HepG2 (cell line): ENCODE measurements around the gene DPH6. TPM values are rescaled to one million over a fixed set of nuclear protein-coding genes. Genes with fewer than 3 reads are reported as not detected.

ENCODE experiments used
- ATAC-seq: fragments of 200-7000 bp; cut with Tn5 transposase; 3 replicates; pipeline ENCODE4 v1.9.1; 2020; ENCODE audit warnings: mild to moderate bottlenecking, moderate library complexity
- BruUV-seq: library from RNA; stranded (reverse); fragments of 400-500 nt; replicated peaks from 2 replicates; lab custom pipeline; 2021; lab: Mats Ljungman, UMichigan
- CTCF ChIA-PET: fragments of 300-600 bp; formaldehyde crosslinking; extraction: SDS; loops from one replicate; lab custom pipeline; 2021; ENCODE audit warnings: low total read pairs, inconsistent platforms, low intra/inter-chr PET ratio; lab: Yijun Ruan, JAX
- POLR2A ChIA-PET: fragments of 350-600 bp; sonication (Branson Sonifier 250); formaldehyde crosslinking; loops from one replicate; lab custom pipeline; 2020; ENCODE audit warnings: antibody characterized with exemption, inconsistent platforms; lab: Yijun Ruan, JAX
- DNase-seq: peaks from one replicate; pipeline ENCODE4 v3.0.0-alpha.2; 2015; ENCODE audit warnings: low spot score
- FAIRE-seq: peaks from 3 replicates; lab custom pipeline; 2011; peaks lifted over from hg19 to GRCh38; lab: Jason Lieb, UNC
- H2AFZ ChIP-seq: one replicate; pipeline ENCODE4 v1.6.1; 2011; ENCODE audit warnings: low read length, inconsistent platforms
- H3K27ac ChIP-seq: fragments of 300-600 bp; 3 replicates; pipeline ENCODE4 v1.8.0; 2011; ENCODE audit warnings: mixed run types, mild to moderate bottlenecking, mixed read lengths, low read length, inconsistent platforms; ENCODE audit not compliant: insufficient read depth; ENCODE audit errors: extremely low read length
- H3K27me3 ChIP-seq, 2 experiments: fragments of 200-600 bp in 1 of 2; 2 replicates in 1 of 2; 3 replicates in 1 of 2; pipeline versions ENCODE4 v1.6.0 to v1.8.0; 2011; ENCODE audit warnings: low read length in 2 of 2, mild to moderate bottlenecking in 2 of 2, moderate library complexity in 2 of 2, inconsistent platforms in 1 of 2; ENCODE audit not compliant: insufficient read depth in 2 of 2, control insufficient read depth in 1 of 2
- H3K36me3 ChIP-seq, 2 experiments: fragments of 200-600 bp in 1 of 2; replicated peaks in 1 of 2; 2 replicates in 1 of 2; 3 replicates in 1 of 2; pipeline versions ENCODE4 v1.5.1 to v1.8.0; 2011; ENCODE audit warnings: low read length in 2 of 2, inconsistent platforms in 1 of 2; ENCODE audit not compliant: insufficient read depth in 2 of 2, control insufficient read depth in 1 of 2
- H3K4me1 ChIP-seq: 2 replicates; pipeline ENCODE4 v1.5.1; 2012; ENCODE audit warnings: low read length, inconsistent platforms; ENCODE audit not compliant: insufficient read depth
- H3K4me2 ChIP-seq: 2 replicates; pipeline ENCODE4 v1.6.0; 2011; ENCODE audit warnings: low read depth, low read length, inconsistent platforms
- H3K4me3 ChIP-seq, 3 experiments: fragments of 200-600 bp in 1 of 3; sonication (generic), shearing (Covaris generic) in 1 of 3; replicated peaks in 1 of 3; 2 replicates each; pipeline ENCODE4 v1.5.1; 2011 to 2016; ENCODE audit warnings: low read length in 3 of 3, inconsistent platforms in 2 of 3, low read depth in 2 of 3, mild to moderate bottlenecking in 2 of 3, control low read depth in 1 of 3, mixed read lengths in 1 of 3; ENCODE audit not compliant: insufficient read depth in 1 of 3
- H3K79me2 ChIP-seq: one replicate; pipeline ENCODE4 v1.6.1; 2011; ENCODE audit warnings: low read length, inconsistent platforms; ENCODE audit not compliant: insufficient read depth
- H3K9ac ChIP-seq: 2 replicates; pipeline ENCODE4 v1.6.0; 2011; ENCODE audit warnings: mild to moderate bottlenecking, low read depth, low read length, inconsistent platforms; ENCODE audit not compliant: insufficient read depth
- H3K9me3 ChIP-seq: 2 replicates; pipeline ENCODE4 v1.5.1; 2012; ENCODE audit warnings: mild to moderate bottlenecking, low read length
- H4K20me1 ChIP-seq: 2 replicates; pipeline ENCODE4 v1.6.0; 2011; ENCODE audit warnings: inconsistent platforms, mild to moderate bottlenecking, low read length, moderate library complexity; ENCODE audit not compliant: insufficient read depth
- ATRX ChIP-seq: sonication (generic); formaldehyde crosslinking; IDR thresholded peaks from 2 replicates; pipeline ENCODE4 v1.4.0; 2020; ENCODE audit warnings: missing genetic modification reagents, borderline replicate concordance
- MTA3 ChIP-seq: sonication (generic); formaldehyde crosslinking; IDR thresholded peaks from 2 replicates; pipeline ENCODE4 v1.4.0; 2020; ENCODE audit warnings: missing genetic modification reagents
- NFIB ChIP-seq: sonication (generic); formaldehyde crosslinking; IDR thresholded peaks from 2 replicates; pipeline ENCODE4 v1.9.0; 2021; ENCODE audit warnings: missing genetic modification reagents, mild to moderate bottlenecking, borderline replicate concordance
- NFKBIZ ChIP-seq: IDR thresholded peaks from 2 replicates; pipeline ENCODE4 v1.6.1; 2018; ENCODE audit warnings: missing genetic modification reagents, missing compliant biosample characterization
- PLRG1 ChIP-seq: fragments of 450-650 bp; conservative IDR thresholded peaks from 2 replicates; pipeline ENCODE4 v1.6.1; 2016
- POLR2AphosphoS2 ChIP-seq: IDR thresholded peaks from 2 replicates; pipeline ENCODE4 v1.6.1; 2011; ENCODE audit warnings: low read depth, low read length, improper control_type of control experiment
- RBM39 ChIP-seq: fragments of 200-400 bp; formaldehyde crosslinking; IDR thresholded peaks from one replicate; pipeline ENCODE4 v1.6.1; 2018; ENCODE audit warnings: antibody characterized with exemption, mild to moderate bottlenecking, low read depth, low read length; ENCODE audit not compliant: poor library complexity, severe bottlenecking
- RELA ChIP-seq: sonication (generic); formaldehyde crosslinking; IDR thresholded peaks from 2 replicates; pipeline ENCODE4 v1.4.0; 2020; ENCODE audit warnings: missing genetic modification reagents
- SRY ChIP-seq: sonication (generic); formaldehyde crosslinking; IDR thresholded peaks from 2 replicates; pipeline ENCODE4 v1.8.0; 2022; ENCODE audit warnings: mild to moderate bottlenecking, missing genetic modification reagents
- ZNF205 ChIP-seq: IDR thresholded peaks from 2 replicates; pipeline ENCODE4 v1.6.1; 2018; ENCODE audit warnings: missing biosample characterization, missing genetic modification reagents
- ZNF251 ChIP-seq: sonication (generic); formaldehyde crosslinking; IDR thresholded peaks from 2 replicates; pipeline ENCODE4 v1.9.0; 2021; ENCODE audit warnings: mild to moderate bottlenecking, missing genetic modification reagents
- ZNF484 ChIP-seq: sonication (generic); formaldehyde crosslinking; IDR thresholded peaks from 2 replicates; pipeline ENCODE4 v1.5.1; 2020; ENCODE audit warnings: mild to moderate bottlenecking, low read depth, missing genetic modification reagents, borderline replicate concordance
- ZNF703 ChIP-seq: sonication (generic); formaldehyde crosslinking; IDR thresholded peaks from 2 replicates; pipeline ENCODE4 v1.5.1; 2020; ENCODE audit warnings: missing genetic modification reagents, mild to moderate bottlenecking, moderate library complexity, borderline replicate concordance
- ZNF75D ChIP-seq: sonication (generic); formaldehyde crosslinking; IDR thresholded peaks from 2 replicates; pipeline ENCODE4 v1.8.1; 2023; ENCODE audit warnings: missing genetic modification reagents, mild to moderate bottlenecking, borderline replicate concordance
- WGBS: methylation state at CpG from one replicate; pipeline ENCODE4 v1.1.6; 2017; ENCODE audit warnings: low lambda C conversion rate; 5-methylcytosine and 5-hydroxymethylcytosine counted together
- in situ Hi-C: cut with HindIII; loops from 2 replicates; pipeline ENCODE4 v1.10.0; 2017; ENCODE audit warnings: low pct_unique_long_range_greater_than_20kb; ENCODE audit not compliant: extremely low pct_ligation_motif_present
- intact Hi-C: fragments of 100-400 bp; cut with micrococcal nuclease; formaldehyde crosslinking; loops from one replicate; pipeline ENCODE4 v1.10.0; 2022; ENCODE audit not compliant: unreplicated experiment
- polyA plus RNA-seq, 8 experiments: library from polyadenylated mRNA; depleted of rRNA in 3 of 8; stranded (reverse) in 7 of 8; unstranded in 1 of 8; fragments of >200 nt; fragmentation: Illumina TruSeq in 4 of 8; extraction: Trizol in 4 of 8; gene quantifications; 2 replicates each; pipeline versions ENCODE4 v1.2.1 to v1.2.3, GENCODE V29; 2011 to 2016; ENCODE audit warnings: low read depth in 4 of 8, missing spikeins in 1 of 8, mixed read lengths in 1 of 8; ENCODE audit not compliant: insufficient read depth in 1 of 8
- total RNA-seq, 5 experiments: library from RNA; depleted of rRNA; stranded (reverse); fragments of >200 nt; fragmentation: Illumina TruSeq; extraction: Trizol; gene quantifications; 2 replicates each; pipeline ENCODE4 v1.2.3, GENCODE V29; 2016; ENCODE audit warnings: low read depth in 1 of 5
- TF ChIP-seq, protein P1 (sequence below): conservative IDR thresholded peaks from 2 replicates; pipeline ENCODE4 v1.6.1; 2018; ENCODE audit warnings: missing genetic modification reagents
- TF ChIP-seq, protein P2 (sequence below), 2 experiments: sonication (generic) in 1 of 2; formaldehyde crosslinking in 1 of 2; IDR thresholded peaks; 2 replicates each; pipeline versions ENCODE4 v1.4.0 to v1.6.1; 2018 to 2020; ENCODE audit warnings: missing genetic modification reagents in 2 of 2, borderline replicate concordance in 1 of 2, low read depth in 1 of 2, mild to moderate bottlenecking in 1 of 2, missing biosample characterization in 1 of 2

DPH6 gene
- total and polyA plus RNA-seq, 2 of the 13 experiments (the other 11 are each of a cell fraction or from before 2014, with no cell fraction given), result 10.2 to 25.8 TPM

DNA sequence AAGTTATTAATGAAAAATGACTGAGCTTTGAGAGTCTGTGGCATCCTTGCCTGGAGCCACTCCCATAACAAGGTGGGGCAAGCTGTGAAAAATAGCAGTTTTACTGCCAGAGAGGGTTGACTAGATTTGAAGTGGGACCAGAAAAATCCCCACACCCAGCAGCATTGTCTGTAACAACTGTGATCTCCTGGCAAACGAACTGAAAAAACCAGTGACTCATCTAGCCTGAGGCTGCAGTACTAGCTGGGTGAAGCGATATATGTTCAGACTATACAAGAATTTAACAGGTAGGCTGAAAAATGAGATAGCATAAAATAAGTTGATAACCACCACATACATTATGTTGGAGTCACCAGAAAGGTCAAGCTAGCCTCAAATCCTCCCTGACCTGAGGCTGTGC is 64.0 kb downstream of the DPH6 start:
- H3K4me2 ChIP-seq, result no peak overlapping the region
- H3K27ac ChIP-seq, result no peak overlapping the region
- H3K79me2 ChIP-seq, result no peaks in the 10 kb centered on the region
- BruUV-seq, result no TSS peak
- WGBS, result 78% methylated on average over 2 of the region's 2 CpGs
- ATAC-seq, result no peak
- H4K20me1 ChIP-seq, result no peaks in the 10 kb centered on the region
- H2AFZ ChIP-seq, result no peak overlapping the region
- no peaks in the 10 kb centered on the region for H3K36me3 ChIP-seq
- peaks cover 6% of the 10 kb centered on the region; the same call in 1 of the 2 replicates for H3K4me1 ChIP-seq
- intact Hi-C loops (no loop called here), in situ Hi-C loops (no loop called here)
- POLR2A ChIA-PET, result no interaction called here
- peaks cover 15% of the 10 kb centered on the region for H3K9me3 ChIP-seq
- FAIRE-seq, result no peak
- DNase-seq, result no peak
- H3K27me3 ChIP-seq, result no peaks in the 10 kb centered on the region
- no peak overlapping the region for H3K9ac ChIP-seq
- no peak overlapping the region for H3K4me3 ChIP-seq
- TF ChIP-seq ZNF251 (CRISPR knock-in tag) (no peak), PLRG1 (no peak), ZNF205 (no peak), NFKBIZ (CRISPR knock-in tag) (no peak), NFIB (no peak), SRY (CRISPR knock-in tag) (no peak), ZNF703 (CRISPR knock-in tag) (no peak), ATRX (CRISPR knock-in tag) (no peak)
- TF ChIP-seq, protein P1, sequence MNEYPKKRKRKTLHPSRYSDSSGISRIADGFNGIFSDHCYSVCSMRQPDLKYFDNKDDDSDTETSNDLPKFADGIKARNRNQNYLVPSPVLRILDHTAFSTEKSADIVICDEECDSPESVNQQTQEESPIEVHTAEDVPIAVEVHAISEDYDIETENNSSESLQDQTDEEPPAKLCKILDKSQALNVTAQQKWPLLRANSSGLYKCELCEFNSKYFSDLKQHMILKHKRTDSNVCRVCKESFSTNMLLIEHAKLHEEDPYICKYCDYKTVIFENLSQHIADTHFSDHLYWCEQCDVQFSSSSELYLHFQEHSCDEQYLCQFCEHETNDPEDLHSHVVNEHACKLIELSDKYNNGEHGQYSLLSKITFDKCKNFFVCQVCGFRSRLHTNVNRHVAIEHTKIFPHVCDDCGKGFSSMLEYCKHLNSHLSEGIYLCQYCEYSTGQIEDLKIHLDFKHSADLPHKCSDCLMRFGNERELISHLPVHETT (CRISPR knock-in tag), result no peak
- TF ChIP-seq, all 625 proteins: peak for 0
- CTCF ChIA-PET, result no interaction called here

DNA sequence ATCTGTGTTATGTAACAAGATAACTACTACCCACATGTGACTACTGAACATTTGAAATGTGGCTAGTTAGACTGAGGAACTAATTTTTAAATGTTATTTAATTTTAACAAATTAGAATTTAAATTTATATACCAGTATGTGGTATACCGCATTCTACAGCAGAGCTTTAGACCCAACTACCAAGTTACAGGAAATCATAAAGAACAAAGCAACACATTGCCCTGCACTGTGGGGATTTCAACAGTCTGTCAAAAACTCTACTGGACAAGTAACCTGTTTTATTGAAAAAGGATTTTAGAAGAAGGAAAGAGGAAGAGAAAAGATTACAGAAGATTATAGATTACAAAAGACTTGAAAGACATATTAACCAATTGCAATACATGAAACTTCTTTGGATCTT is 64.9 kb downstream of the DPH6 start:
- peaks cover 5% of the 10 kb centered on the region; the same call in 1 of the 2 replicates for H3K9me3 ChIP-seq
- no TSS peak for BruUV-seq
- H3K4me1 ChIP-seq, result peaks cover 6% of the 10 kb centered on the region; the same call in 1 of the 2 replicates
- WGBS, result 92% methylated on average over 1 of the region's 1 CpG
- ATAC-seq (no peak), FAIRE-seq (no peak), DNase-seq (no peak)
- H4K20me1 ChIP-seq, result no peaks in the 10 kb centered on the region
- no peak overlapping the region for H3K4me3 ChIP-seq
- CTCF ChIA-PET, result no interaction called here
- no peaks in the 10 kb centered on the region for H3K36me3 ChIP-seq
- no peak overlapping the region for H2AFZ ChIP-seq
- intact Hi-C loops (no loop called here), in situ Hi-C loops (no loop called here)
- no peak overlapping the region for H3K27ac ChIP-seq
- POLR2A ChIA-PET, result no interaction called here
- TF ChIP-seq RBM39 (no peak), ZNF75D (no peak), ZNF484 (CRISPR knock-in tag) (no peak), MTA3 (CRISPR knock-in tag) (no peak), POLR2AphosphoS2 (no peak), RELA (CRISPR knock-in tag) (no peak)
- TF ChIP-seq, protein P2, sequence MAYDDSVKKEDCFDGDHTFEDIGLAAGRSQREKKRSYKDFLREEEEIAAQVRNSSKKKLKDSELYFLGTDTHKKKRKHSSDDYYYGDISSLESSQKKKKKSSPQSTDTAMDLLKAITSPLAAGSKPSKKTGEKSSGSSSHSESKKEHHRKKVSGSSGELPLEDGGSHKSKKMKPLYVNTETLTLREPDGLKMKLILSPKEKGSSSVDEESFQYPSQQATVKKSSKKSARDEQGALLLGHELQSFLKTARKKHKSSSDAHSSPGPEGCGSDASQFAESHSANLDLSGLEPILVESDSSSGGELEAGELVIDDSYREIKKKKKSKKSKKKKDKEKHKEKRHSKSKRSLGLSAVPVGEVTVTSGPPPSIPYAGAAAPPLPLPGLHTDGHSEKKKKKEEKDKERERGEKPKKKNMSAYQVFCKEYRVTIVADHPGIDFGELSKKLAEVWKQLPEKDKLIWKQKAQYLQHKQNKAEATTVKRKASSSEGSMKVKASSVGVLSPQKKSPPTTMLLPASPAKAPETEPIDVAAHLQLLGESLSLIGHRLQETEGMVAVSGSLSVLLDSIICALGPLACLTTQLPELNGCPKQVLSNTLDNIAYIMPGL (CRISPR knock-in tag; IDR thresholded peaks at IDR 0.05; ENCODE audit: borderline replicate concordance in 1 of 2, low read depth in 1 of 2), result no peak
- H3K79me2 ChIP-seq, result no peaks in the 10 kb centered on the region
- H3K4me2 ChIP-seq, result no peak overlapping the region
- no peaks in the 10 kb centered on the region for H3K27me3 ChIP-seq
- H3K9ac ChIP-seq, result no peak overlapping the region
